M059J (cell line): Measurements from ENCODE around the gene UNC45A. TPM values are rescaled to one million over a fixed set of nuclear protein-coding genes. Genes with fewer than 3 reads are reported as not detected.

Experiments used
- total RNA-seq: library from RNA; depleted of rRNA; stranded (reverse); fragments of >200 nt; shearing (Covaris generic); gene quantifications from 2 replicates; pipeline ENCODE4 v1.2.3, GENCODE V29; 2014; rRNA removed

The UNC45A gene
- total RNA-seq, 1 experiment from 2014 or later, result 54.9 TPM

Other genes starting within 250 kb of the UNC45A start
- 7.7 and 9.0 TPM in 2 replicates for gene BLM, start 217.9 kb upstream of the UNC45A start, total RNA-seq
- gene FURIN, start 66.7 kb upstream of the UNC45A start, total RNA-seq, result 16.5 and 33.6 TPM in 2 replicates
- not detected in 2 replicates for gene FES, start 50.8 kb upstream of the UNC45A start, total RNA-seq
- 4.2 and 9.6 TPM in 2 replicates for gene MAN2A2, start 32.0 kb upstream of the UNC45A start, total RNA-seq
- gene HDDC3, start 2.7 kb upstream of the UNC45A start, total RNA-seq, result 9.9 and 12.4 TPM in 2 replicates
- gene RCCD1, start 19.6 kb downstream of the UNC45A start, total RNA-seq, result 6.4 and 13.0 TPM in 2 replicates
- 262 and 342 TPM in 2 replicates for gene PRC1, start 59.2 kb downstream of the UNC45A start, total RNA-seq
- 7.3 TPM in 2 replicates for gene VPS33B, start 87.3 kb downstream of the UNC45A start, total RNA-seq
- gene SV2B, start 165.0 kb downstream of the UNC45A start, total RNA-seq, result not detected in 2 replicates